ENCODE results near the gene VRK3. TPM values are rescaled to one million over a fixed set of nuclear protein-coding genes. Genes with fewer than 3 reads are reported as not detected.

Gene VRK3
- total and polyA plus RNA-seq, 2 donors (not counting 3 experiments of a cell fraction or from before 2014, with no cell fraction given): 20.4 to 36.0 TPM

DNA sequence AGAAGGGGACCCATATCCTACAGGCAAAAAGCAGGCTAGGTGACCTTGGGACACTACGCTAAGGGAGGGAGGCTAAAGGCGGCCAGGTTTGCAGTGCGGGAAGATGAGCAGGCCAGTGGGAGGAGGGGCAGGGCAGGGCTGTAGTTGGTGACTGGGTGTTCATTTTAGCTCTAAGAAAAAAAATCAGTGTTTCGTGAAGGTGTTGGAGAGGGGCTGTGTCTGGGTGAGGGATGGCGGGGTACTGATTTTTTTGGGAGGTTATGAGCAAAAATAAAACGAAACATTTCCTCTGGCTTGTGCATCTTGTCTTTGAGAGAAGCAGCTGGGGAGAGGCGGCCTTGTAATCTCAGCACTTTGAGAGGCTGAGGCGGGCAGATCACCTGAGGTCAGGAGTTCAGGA is 91.5 kb downstream of the VRK3 start:
- H2AFZ ChIP-seq (ENCODE audit: low read depth, low read length): no peak overlapping the region
- POLR2A ChIA-PET: no interaction called here
- intact Hi-C loops (cut with micrococcal nuclease): no loop called here
- no peak overlapping the region for H3K4me3 ChIP-seq (replicated peaks in 1 of 3; ENCODE audit: insufficient read depth in 1 of 3, low read depth in 1 of 3, low read length in 3 of 3)
- no peaks in the 10 kb centered on the region for H4K20me1 ChIP-seq (replicated peaks; ENCODE audit: control insufficient read depth, extremely low read depth, insufficient read depth, low read length)
- no peak for DNase-seq (ENCODE audit: low read depth, low spot score)
- TF ChIP-seq JUN (IDR thresholded peaks at IDR 0.05; ENCODE audit: borderline replicate concordance, insufficient read depth, insufficient read length, low read depth): no peak
- TF ChIP-seq, protein P1, sequence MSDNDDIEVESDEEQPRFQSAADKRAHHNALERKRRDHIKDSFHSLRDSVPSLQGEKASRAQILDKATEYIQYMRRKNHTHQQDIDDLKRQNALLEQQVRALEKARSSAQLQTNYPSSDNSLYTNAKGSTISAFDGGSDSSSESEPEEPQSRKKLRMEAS (IDR thresholded peaks at IDR 0.05; ENCODE audit: insufficient read depth, insufficient read length): no peak
- TF ChIP-seq EZH2 (IDR thresholded peaks at IDR 0.05; ENCODE audit: borderline replicate concordance, low read depth, low read length, severe bottlenecking): no peak
- no peak for TF ChIP-seq POLR2A (IDR thresholded peaks at IDR 0.05; ENCODE audit: low read depth, low read length)
- TF ChIP-seq MYC (IDR thresholded peaks at IDR 0.05; ENCODE audit: low read depth, low read length): no peak
- no peak for TF ChIP-seq GATA2 (IDR thresholded peaks at IDR 0.05; ENCODE audit: insufficient read depth, insufficient read length, low read depth, low read length)
- TF ChIP-seq, protein P2, sequence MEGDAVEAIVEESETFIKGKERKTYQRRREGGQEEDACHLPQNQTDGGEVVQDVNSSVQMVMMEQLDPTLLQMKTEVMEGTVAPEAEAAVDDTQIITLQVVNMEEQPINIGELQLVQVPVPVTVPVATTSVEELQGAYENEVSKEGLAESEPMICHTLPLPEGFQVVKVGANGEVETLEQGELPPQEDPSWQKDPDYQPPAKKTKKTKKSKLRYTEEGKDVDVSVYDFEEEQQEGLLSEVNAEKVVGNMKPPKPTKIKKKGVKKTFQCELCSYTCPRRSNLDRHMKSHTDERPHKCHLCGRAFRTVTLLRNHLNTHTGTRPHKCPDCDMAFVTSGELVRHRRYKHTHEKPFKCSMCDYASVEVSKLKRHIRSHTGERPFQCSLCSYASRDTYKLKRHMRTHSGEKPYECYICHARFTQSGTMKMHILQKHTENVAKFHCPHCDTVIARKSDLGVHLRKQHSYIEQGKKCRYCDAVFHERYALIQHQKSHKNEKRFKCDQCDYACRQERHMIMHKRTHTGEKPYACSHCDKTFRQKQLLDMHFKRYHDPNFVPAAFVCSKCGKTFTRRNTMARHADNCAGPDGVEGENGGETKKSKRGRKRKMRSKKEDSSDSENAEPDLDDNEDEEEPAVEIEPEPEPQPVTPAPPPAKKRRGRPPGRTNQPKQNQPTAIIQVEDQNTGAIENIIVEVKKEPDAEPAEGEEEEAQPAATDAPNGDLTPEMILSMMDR (IDR thresholded peaks at IDR 0.05; ENCODE audit: extremely low read depth in 1 of 2, insufficient read depth in 1 of 2, low read depth in 1 of 2, low read length in 2 of 2): no peak
- TF ChIP-seq FOS (IDR thresholded peaks at IDR 0.05; ENCODE audit: borderline replicate concordance, insufficient read depth, low read length): no peak
- no peak for TF ChIP-seq POLR2AphosphoS5 (IDR thresholded peaks at IDR 0.05; ENCODE audit: insufficient read depth, low read depth, low read length)
- H3K9me3 ChIP-seq (replicated peaks; ENCODE audit: control insufficient read depth, insufficient read depth, low read length): no peaks in the 10 kb centered on the region
- CTCF ChIA-PET: no interaction called here
- dilution Hi-C loops (cut with MboI; ENCODE audit: extremely low pct_ligation_motif_present, low sequenced_read_pairs): no loop called here
- peaks cover 6% of the 10 kb centered on the region for H3K79me2 ChIP-seq (ENCODE audit: control insufficient read depth, insufficient read depth, low read length)
- no peaks in the 10 kb centered on the region for H3K9me1 ChIP-seq (replicated peaks; ENCODE audit: control insufficient read depth, extremely low read depth, insufficient read depth, low read length)
- no peak for FAIRE-seq
- no peaks in the 10 kb centered on the region for H3K27me3 ChIP-seq (ENCODE audit: control insufficient read depth in 2 of 2, insufficient read depth in 2 of 2, low read length in 2 of 2)
- no peak overlapping the region for H3K27ac ChIP-seq (ENCODE audit: insufficient read depth, low read depth, low read length)
- peaks cover 0 to 3% of the 10 kb centered on the region in 2 experiments for H3K36me3 ChIP-seq (ENCODE audit: control insufficient read depth in 2 of 2, extremely low read depth in 1 of 2, insufficient read depth in 2 of 2, low read length in 2 of 2)
- BruUV-seq (replicated peaks): no TSS peak
- no peak overlapping the region for H3K9ac ChIP-seq (replicated peaks; ENCODE audit: extremely low read depth, insufficient read depth, low read length)
- H3K4me1 ChIP-seq (ENCODE audit: control insufficient read depth, extremely low read depth, insufficient read depth, low read length): peaks cover 3% of the 10 kb centered on the region
- no peak overlapping the region for H3K4me2 ChIP-seq (ENCODE audit: insufficient read depth, low read length)

Data from endothelial cell of umbilical vein (primary cell).